Pons (tissue), 1 donor: ENCODE measurements around the gene CRYBA2.

Source experiments
- DNase-seq: peaks from one replicate; pipeline ENCODE4 v3.0.0-alpha.2; 2016; ENCODE audit warnings: low spot score

CRYBA2 gene

DNA sequence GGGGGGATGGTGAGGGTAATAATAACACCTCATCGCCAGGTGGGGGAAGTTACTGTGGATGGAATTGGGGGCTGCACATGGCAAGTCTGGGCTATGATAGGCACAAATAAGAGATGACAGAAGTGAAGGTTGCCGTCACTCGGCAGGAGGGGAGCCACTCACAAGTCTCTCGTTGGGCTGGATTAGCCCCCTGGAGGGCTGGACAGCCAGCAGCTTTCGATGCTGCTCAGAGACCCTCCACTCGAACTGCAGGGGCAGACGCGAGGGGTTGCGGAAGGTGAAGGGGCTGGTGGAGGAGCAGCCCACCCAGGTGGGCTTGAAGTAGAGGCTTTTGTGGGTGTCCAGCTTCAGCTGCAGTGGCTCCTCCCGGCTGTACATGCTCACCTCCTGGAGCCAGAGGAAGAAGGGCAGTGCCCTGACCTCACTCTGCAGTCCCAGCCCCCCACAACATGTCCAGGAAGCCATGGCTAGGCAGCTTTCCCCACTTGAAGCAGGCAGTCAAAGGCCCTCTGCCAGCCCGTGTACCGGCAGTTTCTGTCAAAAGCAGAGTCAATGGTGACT is 29.9 kb upstream of the CRYBA2 start:
- DNase-seq, result no peak

DNA sequence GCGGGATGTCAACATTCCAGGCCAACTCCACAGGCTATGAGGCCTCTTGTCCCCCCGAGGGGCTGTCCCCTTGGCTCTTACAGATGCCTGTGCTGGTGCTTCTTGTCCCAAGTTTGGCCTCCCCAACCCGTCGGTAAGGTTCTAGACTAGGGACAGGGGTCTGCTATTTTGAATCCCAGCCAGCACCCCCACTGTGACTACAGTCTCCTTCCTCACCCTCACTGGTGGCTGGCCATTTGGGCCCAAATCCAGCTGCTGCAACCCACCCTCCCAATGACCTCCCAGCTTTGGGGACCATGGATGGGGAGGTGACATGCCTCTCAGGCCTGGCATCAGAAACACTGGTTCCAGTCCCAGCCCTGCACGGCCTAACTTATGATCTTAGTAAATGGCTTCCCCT is 29.4 kb upstream of the CRYBA2 start:
- no peak for DNase-seq

DNA sequence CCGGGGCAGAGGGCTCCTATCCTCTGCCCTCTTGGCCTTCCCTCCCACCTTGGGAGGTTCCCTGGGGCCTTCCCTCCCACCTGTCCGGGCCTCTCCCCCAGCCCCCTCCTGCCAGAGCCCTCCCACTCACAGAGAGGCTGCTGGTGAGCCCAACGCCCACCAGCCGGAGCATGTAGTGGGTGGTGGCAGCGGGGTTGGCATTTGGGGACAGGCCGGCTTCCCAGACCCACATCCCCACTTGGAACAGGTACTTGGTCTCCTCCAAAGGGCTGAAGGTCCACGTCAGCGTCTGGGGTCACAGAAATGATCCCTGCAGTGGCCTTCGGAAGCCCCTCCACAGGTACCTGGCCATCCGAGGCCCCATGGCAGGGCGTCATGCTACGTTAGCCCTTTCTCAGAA is 28.8 kb upstream of the CRYBA2 start:
- DNase-seq, result no peak

DNA sequence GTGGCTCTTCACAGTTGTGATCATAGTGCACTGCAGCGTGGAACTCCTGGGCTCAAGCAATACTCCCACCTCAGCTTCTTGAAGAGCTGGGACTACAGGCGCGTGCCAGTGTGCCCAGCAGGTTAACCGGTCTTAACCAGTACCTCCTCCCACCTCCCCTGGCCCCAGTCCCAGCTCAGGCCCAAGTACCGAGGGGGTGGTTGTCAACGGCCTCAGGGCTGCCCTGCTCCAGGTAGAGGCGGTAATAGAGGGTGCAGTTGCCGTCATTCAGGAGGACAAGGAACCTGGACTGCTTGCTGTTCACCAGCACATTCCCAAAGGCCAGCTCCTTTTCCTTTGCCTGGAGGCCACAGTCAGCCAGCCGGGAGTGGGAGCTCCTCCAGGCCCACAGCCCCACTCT is 28.4 kb upstream of the CRYBA2 start:
- DNase-seq, result no peak

DNA sequence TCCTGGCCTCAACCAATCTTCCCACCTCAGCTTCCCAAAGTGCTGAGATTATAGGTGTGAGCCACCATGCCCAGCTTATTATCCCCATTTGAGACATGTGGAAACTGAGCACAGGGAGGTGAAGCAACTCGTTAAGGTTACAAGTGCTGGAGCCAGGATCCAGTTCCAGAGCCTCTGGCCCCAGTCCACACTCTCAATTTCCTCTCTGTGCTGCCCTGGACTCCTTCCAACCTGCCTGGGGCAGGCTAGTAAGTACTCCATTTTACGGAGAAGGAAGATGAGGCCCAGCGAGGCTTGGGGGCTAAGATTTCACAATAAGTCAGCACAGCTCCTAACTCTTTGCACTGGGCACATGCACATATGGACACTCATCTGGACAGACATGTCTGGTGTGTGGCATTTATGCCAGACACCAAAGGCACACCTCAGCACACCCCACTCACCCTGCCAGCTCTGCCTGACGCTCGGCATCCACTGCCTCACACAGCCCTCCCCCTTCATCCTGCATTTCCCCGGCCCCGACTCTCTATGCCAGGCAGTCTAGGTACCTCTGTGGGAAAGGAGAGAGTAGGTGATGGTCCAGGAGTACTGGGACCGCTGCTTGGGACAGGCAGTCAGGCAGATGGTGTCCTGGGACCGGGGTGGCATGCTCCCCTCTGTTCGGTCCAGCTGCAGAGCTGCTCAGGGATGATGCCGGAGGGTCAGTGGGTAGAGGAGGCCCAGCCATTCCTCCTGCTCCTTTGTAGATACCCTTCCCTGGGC is 27.6 kb upstream of the CRYBA2 start:
- no peak for DNase-seq

DNA sequence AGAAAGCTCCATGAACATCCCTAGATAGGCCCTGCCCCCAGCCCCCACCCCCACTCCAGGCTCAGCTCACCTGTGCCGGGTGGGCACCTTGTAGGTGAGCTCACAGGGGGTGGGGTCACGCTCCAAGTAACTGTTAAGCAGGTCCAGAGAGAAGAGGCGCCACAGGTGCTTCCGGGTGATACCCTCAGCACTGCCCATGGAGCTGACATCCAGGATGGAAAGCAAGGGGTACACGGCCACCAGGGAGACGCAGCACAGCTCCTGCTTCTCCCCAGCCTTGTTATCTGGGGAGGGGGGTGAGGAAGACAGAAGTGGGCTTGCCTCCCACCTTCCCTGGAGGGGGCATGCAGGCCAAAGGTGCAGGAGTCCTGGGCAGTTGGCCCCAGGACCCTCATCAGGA is 26.2 kb upstream of the CRYBA2 start:
- no peak for DNase-seq

DNA sequence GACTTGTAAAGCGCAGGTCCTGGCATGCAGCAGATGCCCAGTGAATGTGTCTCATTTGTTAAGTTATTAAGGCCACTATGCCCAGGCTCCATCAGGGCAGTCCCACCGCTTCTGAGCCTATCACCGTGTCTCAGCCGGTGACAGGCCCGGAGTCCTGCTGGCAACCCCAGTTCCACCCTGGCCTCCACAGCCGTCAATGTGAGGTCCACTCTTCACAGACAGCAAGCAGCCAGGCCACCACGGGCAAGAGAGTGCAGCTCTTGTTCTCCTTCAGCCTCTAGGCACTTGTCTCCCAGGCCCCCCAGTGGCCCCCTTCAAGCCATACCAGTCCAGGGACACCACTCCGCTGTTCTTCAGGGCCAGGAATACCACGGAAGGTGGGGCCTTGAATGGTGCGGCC is 25.5 kb upstream of the CRYBA2 start:
- no peak for DNase-seq

DNA sequence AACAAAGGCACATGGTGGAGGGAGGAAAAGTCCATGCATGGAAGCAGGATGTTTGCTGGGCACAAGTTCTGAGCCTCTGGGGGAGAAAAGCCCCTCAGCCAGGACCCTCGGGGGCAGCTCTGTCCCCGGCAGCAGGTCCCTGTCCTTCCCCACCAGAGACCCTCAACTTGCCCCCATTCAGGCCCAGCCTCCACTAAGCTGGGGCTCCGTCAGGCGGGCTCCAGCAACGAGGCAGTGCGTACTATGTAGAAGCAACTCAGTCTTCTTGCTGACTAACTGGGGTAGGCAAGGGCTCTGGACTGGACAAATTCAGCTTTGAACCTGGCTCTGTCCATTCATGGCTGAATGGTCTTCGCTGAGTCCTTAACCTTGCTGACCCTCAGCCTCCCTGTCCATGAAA is 25.1 kb upstream of the CRYBA2 start:
- DNase-seq, result no peak

DNA sequence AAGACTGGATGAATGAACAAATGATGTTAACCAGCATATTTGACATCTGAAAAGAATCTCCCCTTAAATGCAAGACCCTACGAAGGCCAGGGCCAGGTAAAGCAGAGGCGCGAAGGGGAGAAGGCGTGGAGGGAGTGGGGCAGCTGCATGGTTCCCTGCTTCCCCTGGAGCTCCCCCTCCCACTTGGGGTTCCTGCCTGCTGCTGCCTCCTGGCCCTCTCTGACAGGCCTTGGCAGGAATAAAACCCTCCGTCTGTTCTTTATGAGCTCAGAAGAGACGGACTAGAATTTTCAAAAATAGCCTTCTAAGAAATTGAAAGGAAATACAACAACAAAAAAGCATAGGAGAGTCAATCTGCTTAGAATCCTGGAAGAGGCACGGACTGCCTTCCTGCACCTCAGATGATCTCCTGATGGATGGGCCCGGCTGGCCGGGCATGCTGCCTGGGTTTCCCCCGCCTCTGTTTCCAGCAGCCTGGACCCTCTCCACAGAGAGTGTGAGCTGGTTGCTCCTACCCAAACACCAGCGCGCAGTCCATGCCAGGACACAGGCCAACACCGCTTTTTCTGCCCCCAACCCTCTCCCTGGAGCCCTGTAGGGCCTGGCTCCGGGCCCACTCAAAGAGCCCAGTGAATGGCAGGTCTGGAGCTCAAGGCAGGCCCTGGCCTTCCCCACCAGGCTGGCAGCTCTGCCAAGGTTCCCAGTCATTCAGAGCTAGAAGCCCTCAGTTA is 24.1 kb upstream of the CRYBA2 start:
- DNase-seq, result peak; percentile 59

DNA sequence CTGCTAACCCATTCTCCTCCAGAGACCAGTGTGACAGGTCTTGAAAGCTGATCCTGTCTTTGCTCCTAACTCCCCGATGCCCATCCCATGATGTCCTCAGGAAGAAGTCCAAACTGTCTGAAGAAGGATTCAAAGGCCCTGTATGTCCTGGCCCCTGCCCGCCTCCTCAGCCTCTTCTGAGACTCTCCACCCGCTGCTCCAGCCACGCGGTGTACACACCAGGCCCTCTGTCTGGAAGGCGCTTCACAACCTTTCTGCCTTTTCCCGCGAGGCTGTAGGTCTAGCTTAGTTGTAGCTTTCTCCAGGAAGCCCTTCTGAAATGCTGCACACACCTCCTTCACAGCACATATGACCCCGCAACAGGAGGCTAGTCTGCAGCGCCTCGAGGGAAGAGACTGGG is 23.5 kb upstream of the CRYBA2 start:
- DNase-seq, result no peak

DNA sequence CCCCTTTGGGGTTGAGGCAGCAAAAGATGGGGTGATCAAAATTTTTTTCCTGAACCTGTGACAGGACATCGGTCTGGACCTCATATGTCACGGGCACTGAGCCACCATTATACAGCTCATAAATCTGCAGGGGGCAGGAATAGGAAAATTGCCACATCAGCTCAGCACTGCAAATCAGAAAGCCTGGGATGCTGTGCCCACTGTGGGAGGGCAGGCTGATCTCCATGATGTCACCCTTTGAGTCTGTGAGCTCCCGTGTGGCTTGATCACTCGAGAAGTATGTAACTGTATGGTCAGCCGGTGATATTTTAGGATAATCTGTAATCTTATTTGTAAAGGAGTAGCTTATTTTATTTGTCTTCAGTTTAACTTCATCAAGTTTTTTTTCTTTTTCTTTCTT is 17.7 kb upstream of the CRYBA2 start:
- no peak for DNase-seq

DNA sequence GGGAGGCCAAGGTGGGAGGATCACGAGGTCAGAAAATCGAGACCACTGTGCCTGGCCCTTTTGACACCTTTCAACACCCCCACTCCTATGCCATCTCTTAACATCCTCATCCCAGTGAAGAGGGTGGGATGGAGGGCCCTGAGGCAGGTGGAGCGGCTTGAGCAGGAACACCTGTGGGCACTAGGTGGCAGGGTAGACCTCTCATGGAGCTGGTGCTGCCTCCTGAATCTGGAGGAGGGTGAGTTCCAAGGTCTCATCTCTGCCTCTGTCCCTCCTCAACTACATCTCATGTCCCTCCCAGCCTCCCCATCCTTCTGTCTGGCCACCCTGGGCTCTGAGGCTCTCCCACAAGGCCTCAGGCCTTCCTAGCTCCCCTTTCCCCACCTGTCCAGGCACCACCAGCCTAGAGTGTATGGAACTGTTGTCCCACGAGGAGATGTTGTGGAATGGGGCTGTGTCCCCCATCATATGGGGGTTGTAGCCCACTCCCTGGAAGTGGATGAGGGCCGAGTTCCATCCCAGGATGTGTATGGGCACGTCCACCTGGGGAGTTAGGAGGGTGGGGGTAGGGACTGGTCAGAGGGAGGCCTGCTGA is 17.0 kb upstream of the CRYBA2 start:
- no peak for DNase-seq

DNA sequence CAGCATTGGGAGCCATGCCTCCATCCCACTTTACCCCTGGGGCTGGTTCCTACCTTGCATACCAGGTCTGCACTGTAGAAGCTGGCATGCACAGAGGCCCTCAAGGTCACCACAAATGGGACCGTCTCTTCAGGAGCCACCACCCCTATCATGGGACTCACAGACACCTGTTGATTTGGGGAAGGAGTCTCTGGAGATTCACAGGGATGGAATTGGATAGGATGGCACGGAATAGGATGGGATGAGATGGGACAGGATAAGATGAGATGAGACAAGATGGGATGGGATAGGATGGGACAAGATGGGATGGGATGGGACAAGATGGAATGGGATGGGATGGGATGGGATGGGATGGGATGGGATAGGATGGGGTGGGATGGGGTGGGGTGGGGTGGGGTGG is 16.1 kb upstream of the CRYBA2 start:
- DNase-seq, result no peak

DNA sequence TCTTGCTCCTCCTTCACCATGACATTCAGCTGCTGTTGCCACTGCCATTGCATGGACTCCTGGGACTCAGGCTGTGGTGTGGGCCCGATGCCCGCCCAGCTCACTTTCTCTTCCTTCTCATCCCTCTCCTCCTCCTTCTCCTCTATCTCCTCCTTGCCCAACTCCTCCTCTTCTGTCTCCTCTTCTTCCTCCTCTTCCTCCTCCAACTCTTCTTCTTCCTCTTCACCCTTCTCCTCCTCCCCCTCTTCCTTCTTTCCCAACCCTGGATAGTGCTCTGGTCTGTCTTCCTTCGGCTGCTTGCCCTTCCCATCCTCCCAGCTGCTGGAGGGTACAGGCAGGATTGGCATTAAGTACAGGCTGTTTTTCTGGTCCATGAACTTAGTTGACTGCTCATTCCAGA is 10.8 kb upstream of the CRYBA2 start:
- no peak for DNase-seq

DNA sequence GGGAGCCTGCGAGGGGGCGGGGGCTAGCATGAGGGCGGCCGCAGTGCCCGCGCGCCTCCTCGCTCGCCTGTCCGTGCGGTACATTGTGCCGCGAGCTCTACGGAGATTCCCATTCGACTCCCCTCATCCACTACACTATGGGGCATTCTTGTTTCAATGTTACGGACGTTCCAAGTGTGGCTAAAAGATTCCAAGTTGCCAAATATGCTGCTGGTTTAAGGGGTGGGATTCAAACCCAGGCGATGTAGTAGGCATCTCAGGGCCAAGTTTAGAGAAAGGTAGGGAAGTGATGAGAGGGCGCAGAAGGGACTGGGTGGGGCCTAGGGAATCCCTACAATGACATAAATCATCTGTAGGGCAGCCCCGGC is 10.0 kb upstream of the CRYBA2 start:
- no peak for DNase-seq

DNA sequence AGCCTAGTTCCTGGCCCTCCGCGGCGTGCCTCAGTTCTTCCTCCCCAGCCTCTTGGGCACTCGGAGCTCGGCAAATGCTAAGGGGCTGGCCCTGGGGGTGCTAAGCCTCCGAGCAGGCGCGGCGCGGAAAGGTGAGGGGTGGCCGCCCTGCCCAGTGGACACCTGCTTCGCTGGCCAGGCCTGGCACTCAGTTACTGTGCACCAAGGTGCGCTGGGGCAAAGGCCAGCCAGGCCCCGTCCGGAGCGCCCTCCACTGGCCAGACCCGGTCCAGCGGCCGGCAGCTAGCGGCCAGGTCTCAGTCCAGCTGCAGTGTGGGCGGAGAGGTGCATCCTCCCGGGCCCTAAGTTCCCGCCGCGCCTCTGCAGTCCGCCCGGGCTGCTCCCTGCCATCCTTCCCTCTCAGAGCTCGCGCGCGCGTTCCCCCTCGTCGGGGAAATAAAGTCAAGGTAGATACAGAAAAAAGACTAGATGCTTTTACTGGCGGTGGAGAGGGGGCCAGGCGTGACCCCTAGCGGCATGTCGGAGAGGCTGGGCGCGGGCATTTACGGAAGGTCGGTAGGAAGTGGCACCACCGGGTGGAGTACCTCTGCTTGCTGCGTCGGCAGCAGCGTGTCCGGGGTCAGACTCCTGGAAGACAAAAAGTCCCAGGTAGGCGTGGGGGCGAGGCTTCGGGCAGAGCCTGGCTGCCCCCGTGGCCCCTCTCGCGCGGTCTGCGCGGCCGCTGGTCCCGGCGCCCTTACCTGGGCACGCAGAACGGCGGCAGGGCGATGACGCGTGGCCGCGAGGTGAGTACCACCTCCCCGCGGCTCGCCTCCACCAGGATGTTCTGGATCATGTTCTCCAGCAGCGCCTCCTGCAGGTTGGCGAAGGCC is 9.4 kb upstream of the CRYBA2 start:
- no peak for DNase-seq

DNA sequence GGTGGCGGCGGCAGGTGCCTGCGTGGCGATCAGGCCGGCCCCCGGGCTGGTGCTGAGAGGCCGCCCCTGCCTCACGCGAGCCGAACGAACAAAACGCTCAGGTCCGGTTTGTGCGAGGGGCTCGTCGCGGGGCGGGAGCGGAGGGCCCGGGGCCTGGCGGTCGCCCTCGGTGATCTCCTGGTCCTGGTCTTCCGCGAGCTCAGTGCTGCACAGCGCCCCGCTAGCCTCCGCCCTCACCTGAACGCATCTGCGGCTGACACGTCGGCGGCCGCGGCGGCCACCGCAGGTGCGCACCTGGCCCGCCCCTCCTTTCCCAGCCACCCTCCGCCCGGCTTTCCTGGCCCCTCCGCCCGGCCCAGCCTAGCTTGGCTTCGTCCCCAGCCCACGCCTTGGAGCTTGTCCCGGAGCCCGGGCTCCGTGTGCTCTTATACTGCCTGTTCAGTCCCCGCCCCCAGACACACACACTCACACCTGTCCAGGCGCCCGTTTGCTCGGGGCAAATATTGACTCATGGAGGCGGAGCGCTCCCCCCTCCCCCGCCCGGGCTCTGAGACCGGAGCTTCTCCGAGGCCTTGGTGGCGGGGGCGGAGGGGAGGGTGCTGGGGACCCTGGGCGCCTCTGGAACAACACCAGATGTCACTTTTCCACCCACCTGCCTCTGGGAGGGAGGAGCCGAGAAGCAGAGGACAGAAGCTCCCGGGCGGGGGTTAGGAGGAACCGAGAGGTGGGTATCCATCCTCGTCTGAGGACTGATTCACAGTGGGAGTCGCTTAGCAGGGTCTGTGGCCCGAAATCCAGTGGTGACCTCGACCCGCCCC is 8.6 kb upstream of the CRYBA2 start:
- DNase-seq, result no peak

DNA sequence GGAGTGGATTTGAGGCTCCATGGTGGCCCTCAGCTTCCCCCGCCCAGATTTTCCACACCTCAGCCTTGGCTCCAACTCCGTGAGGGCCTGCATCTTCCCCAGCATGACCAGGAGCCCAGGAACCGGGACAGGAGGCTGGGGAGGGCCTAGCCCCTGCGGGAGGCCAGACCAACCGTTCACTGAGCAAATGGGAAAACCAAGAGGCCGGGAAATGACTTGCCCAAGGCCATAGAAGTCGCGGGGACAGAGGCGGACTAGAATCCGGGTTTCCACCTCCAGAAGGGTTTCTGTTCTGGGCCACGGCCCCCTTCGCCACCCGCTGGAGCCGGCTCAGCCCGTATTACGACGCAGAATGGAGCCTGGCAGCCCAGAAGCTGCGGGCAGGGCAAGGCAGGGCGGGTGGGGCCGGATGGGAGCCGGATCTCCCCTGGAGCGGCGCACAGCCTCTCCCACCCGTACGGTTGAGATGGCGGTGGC is 7.9 kb upstream of the CRYBA2 start:
- no peak for DNase-seq

DNA sequence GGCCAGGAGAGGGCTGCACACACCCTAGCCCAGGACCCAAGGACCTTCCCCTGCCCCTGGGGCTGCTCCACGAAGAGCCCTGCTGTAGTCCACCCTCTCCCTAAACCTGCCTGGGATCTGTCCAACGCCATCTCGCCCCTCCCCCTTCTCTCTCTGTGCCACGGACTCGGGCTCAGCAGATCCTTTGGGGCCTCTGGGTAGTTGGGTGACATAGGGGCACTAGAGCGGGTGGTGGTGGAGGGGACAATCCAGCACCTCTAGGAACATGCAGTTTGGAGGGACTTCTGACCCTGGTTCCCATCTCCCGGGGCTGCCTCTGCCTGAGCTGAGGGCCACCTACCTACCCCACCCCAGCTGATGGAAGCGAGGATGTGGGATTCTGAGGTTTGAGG is 7.3 kb upstream of the CRYBA2 start:
- no peak for DNase-seq

DNA sequence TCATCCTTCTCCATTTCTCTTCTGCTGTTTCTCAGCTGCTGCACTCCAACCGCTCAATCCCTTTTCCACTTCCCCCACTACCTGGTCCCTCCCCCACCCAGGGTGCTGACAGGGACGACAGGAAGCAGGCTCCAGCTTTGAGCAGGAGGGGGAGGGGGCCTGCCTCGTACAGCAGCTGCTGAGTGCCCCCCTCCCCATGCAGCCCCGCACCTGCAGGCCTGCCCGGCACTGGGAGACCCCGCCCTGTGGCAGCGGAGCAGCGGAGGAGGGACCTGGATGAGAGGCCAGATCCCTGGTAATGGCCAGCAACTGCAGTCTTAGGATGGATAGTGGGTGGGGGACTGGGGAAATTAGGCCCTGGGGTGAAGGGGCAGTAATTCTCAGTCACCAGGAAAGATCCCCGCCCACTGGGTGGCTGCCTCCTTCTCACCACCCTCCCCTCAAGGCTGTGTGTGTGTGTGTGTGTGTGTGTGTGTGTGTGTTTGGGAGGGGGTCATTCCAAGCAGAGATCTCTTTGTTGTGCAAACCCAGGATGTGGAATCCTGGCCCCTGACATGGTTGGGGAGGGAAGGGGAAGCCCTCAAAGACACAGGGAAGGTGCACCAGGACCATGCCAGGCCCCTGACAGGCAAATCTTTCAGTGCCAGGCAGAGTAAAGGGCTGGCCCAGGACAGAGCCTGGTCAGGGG is 6.8 kb upstream of the CRYBA2 start:
- no peak for DNase-seq
